B cell (primary cell): ENCODE data around the gene AQP11. TPM values are rescaled to one million over a fixed set of nuclear protein-coding genes. Genes with fewer than 3 reads are reported as not detected.

Experiments
- ATAC-seq: fragments of 200-7000 bp; cut with Tn5 transposase; one replicate; pipeline ENCODE4 v1.10.0; 2021; ENCODE audit warnings: low read depth, mild to moderate bottlenecking, moderate number of reproducible peaks, moderate library complexity
- CTCF ChIA-PET: fragments of 350-600 bp; sonication (Branson Sonifier 250); formaldehyde crosslinking; loops from one replicate; lab custom pipeline; 2021; ENCODE audit warnings: antibody characterized with exemption, inconsistent platforms; lab: Charles Lee
- POLR2A ChIA-PET: fragments of 350-600 bp; sonication (Branson Sonifier 250); formaldehyde crosslinking; loops from one replicate; lab custom pipeline; 2021; ENCODE audit warnings: antibody characterized with exemption; lab: Charles Lee
- DNase-seq: peaks from one replicate; pipeline ENCODE4 v3.0.0; 2013
- H2AFZ ChIP-seq: 2 replicates; pipeline ENCODE4 v1.6.1; 2012; ENCODE audit warnings: mild to moderate bottlenecking, low read depth, low read length; ENCODE audit not compliant: insufficient read depth, poor library complexity, severe bottlenecking
- H3K27ac ChIP-seq, 2 donors: 1 replicate in 1 of 2; 2 replicates in 1 of 2; pipeline ENCODE4 v1.5.1; 2012 to 2013; ENCODE audit warnings: low read length in 2 of 2, mild to moderate bottlenecking in 2 of 2, moderate library complexity in 1 of 2
- H3K27me3 ChIP-seq, 4 experiments: fragments of 200-600 bp in 1 of 4; sonication (generic) in 1 of 4; replicated peaks in 1 of 4; 1 replicate in 2 of 4; 2 replicates in 2 of 4; pipeline versions ENCODE4 v1.6.1 to v1.7.0; 2013 to 2016; ENCODE audit warnings: low read length in 3 of 4, mild to moderate bottlenecking in 2 of 4, mixed read lengths in 1 of 4, moderate library complexity in 1 of 4; ENCODE audit not compliant: insufficient read depth in 4 of 4, control insufficient read depth in 3 of 4; ENCODE audit errors: control extremely low read depth in 1 of 4
- H3K36me3 ChIP-seq, 2 experiments: replicated peaks in 1 of 2; 1 replicate in 1 of 2; 2 replicates in 1 of 2; pipeline versions ENCODE4 v1.6.1 to v1.7.1; 2013; ENCODE audit warnings: low read length in 1 of 2; ENCODE audit not compliant: insufficient read depth in 2 of 2, control insufficient read depth in 1 of 2; ENCODE audit errors: control extremely low read depth in 1 of 2, extremely low read depth in 1 of 2
- H3K4me1 ChIP-seq, 2 donors: fragments of 200-600 bp in 1 of 2; sonication (generic) in 1 of 2; 1 replicate in 1 of 2; 2 replicates in 1 of 2; pipeline versions ENCODE4 v1.5.1 to v1.6.1; 2013 to 2017; ENCODE audit warnings: low read length in 2 of 2; ENCODE audit not compliant: control insufficient read depth in 2 of 2, insufficient read depth in 2 of 2
- H3K4me2 ChIP-seq: replicated peaks from 2 replicates; pipeline ENCODE3; 2012; ENCODE audit warnings: mild to moderate bottlenecking, low read depth, low read length; ENCODE audit not compliant: poor library complexity, severe bottlenecking
- H3K4me3 ChIP-seq, 5 experiments: fragments of 200-600 bp in 1 of 5; sonication (generic) in 1 of 5; 1 replicate in 3 of 5; 2 replicates in 2 of 5; pipeline versions ENCODE4 v1.5.1 to v1.7.0; 2011 to 2016; ENCODE audit warnings: low read length in 4 of 5, mild to moderate bottlenecking in 4 of 5, low read depth in 2 of 5, control low read depth in 1 of 5, moderate library complexity in 1 of 5; ENCODE audit not compliant: insufficient read depth in 1 of 5; ENCODE audit errors: control extremely low read depth in 1 of 5, extremely low read depth in 1 of 5
- H3K79me2 ChIP-seq: fragments of 200-600 bp; sonication (generic); one replicate; pipeline ENCODE4 v1.6.0; 2016; ENCODE audit warnings: low read length; ENCODE audit not compliant: control insufficient read depth, insufficient read depth
- H3K9ac ChIP-seq: fragments of 200-600 bp; sonication (generic); 2 replicates; pipeline ENCODE4 v1.6.1; 2017; ENCODE audit warnings: mild to moderate bottlenecking, low read length, moderate library complexity
- H3K9me3 ChIP-seq, 3 donors: one replicate each; pipeline versions ENCODE4 v1.6.1 to v1.7.1; 2013; ENCODE audit warnings: low read length in 2 of 3; ENCODE audit not compliant: control insufficient read depth in 2 of 3, insufficient read depth in 1 of 3; ENCODE audit errors: control extremely low read depth in 1 of 3
- H4K20me1 ChIP-seq: 2 replicates; pipeline ENCODE4 v1.6.0; 2012; ENCODE audit warnings: mild to moderate bottlenecking, low read length; ENCODE audit not compliant: insufficient read depth, control insufficient read depth, poor library complexity, severe bottlenecking
- H3K27ac Mint-ChIP-seq: one replicate; pipeline ENCODE4 v1.8.0; 2021; ENCODE audit warnings: mixed read lengths
- H3K27me3 Mint-ChIP-seq: one replicate; pipeline ENCODE4 v1.8.0; 2021; ENCODE audit warnings: mixed read lengths
- H3K4me1 Mint-ChIP-seq: one replicate; pipeline ENCODE4 v1.8.0; 2021; ENCODE audit warnings: mixed read lengths
- H3K4me3 Mint-ChIP-seq: one replicate; pipeline ENCODE4 v1.8.0; 2021; ENCODE audit warnings: mixed read lengths
- H3K9me3 Mint-ChIP-seq: one replicate; pipeline ENCODE4 v1.8.0; 2022; ENCODE audit warnings: mixed read lengths; ENCODE audit not compliant: insufficient read depth
- EZH2 ChIP-seq: IDR thresholded peaks from 2 replicates; pipeline ENCODE4 v1.6.1; 2012; ENCODE audit warnings: borderline replicate concordance, low read depth, mild to moderate bottlenecking, moderate library complexity, low read length; ENCODE audit not compliant: insufficient read depth, poor library complexity, severe bottlenecking
- WGBS: methylation state at CpG from one replicate; pipeline ENCODE4 v1.1.5; 2013; ENCODE audit warnings: missing lambda C conversion rate; ENCODE audit not compliant: insufficient coverage; 5-methylcytosine and 5-hydroxymethylcytosine counted together
- intact Hi-C: fragments of 100-400 bp; cut with micrococcal nuclease; formaldehyde crosslinking; loops from one replicate; pipeline ENCODE4 v1.10.0; 2022
- polyA plus RNA-seq: library from polyadenylated mRNA; depleted of rRNA; stranded (reverse); fragments of >200 nt; gene quantifications from 2 replicates; pipeline ENCODE4 v1.2.3, GENCODE V29; 2012
- total RNA-seq, 2 donors: library from RNA; stranded (reverse); fragments of 120-200 nt in 1 of 2; gene quantifications; 1 replicate in 1 of 2; 2 replicates in 1 of 2; pipeline versions ENCODE4 v1.2.3 to v1.2.4, GENCODE V29; 2013 to 2022
- TF ChIP-seq, protein P1 (sequence below): fragments of 200-600 bp; IDR thresholded peaks from one replicate; pipeline ENCODE4 v1.8.0; 2022; ENCODE audit warnings: antibody characterized with exemption, mild to moderate bottlenecking

Gene AQP11
- total and polyA plus RNA-seq, 2 donors (not counting 1 experiment from before 2014, with no cell fraction given) = 0.19 to 0.47 TPM

DNA sequence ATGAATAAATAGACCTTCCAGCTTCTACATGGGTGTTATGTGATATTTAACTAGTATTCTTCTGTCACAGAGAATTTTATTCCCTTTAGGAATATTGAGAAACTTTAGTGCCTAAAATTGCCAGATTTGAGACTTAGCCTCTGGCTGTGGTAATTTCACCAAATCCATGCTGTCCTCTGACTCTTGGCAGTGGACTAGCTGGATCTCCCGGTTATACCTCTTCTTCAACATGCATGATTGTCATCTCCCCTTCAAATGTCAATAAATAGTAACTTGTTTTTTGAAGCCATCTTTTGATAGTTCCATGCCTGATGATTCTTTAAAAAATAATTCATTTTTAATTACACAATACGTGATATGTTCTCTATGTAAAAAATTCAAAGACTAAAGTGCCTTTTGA lies 8.4 kb downstream of the AQP11 start:
- Histone ChIP-seq H3K4me2 (no peak overlapping the region), H3K36me3 (peaks cover 0 to 2% of the 10 kb centered on the region in 2 experiments), H2AFZ (no peak overlapping the region), H3K79me2 (no peaks in the 10 kb centered on the region), H3K9me3 (no peaks in the 10 kb centered on the region), H3K9ac (no peak overlapping the region), H3K4me3 (no peak overlapping the region), H4K20me1 (no peaks in the 10 kb centered on the region), H3K4me1 (no peaks in the 10 kb centered on the region), H3K27me3 (no peaks in the 10 kb centered on the region), H3K27ac (no peak overlapping the region)
- Mint-ChIP-seq H3K27me3 (no peaks in the 10 kb centered on the region), H3K9me3 (no peaks in the 10 kb centered on the region), H3K4me3 (no peak overlapping the region), H3K27ac (no peak overlapping the region), H3K4me1 (no peaks in the 10 kb centered on the region)
- CTCF ChIA-PET = interaction anchor here (0.7 kb wide), 1 partner anchor 21 kb away, joined by 3 read pairs; no protein-coding TSS in a partner anchor
- ATAC-seq = no peak
- no peak for DNase-seq
- WGBS = no CpG with 5 or more reads among the region's 2 CpGs
- POLR2A ChIA-PET = no interaction called here
- intact Hi-C loops = no loop called here
- TF ChIP-seq, protein P1, sequence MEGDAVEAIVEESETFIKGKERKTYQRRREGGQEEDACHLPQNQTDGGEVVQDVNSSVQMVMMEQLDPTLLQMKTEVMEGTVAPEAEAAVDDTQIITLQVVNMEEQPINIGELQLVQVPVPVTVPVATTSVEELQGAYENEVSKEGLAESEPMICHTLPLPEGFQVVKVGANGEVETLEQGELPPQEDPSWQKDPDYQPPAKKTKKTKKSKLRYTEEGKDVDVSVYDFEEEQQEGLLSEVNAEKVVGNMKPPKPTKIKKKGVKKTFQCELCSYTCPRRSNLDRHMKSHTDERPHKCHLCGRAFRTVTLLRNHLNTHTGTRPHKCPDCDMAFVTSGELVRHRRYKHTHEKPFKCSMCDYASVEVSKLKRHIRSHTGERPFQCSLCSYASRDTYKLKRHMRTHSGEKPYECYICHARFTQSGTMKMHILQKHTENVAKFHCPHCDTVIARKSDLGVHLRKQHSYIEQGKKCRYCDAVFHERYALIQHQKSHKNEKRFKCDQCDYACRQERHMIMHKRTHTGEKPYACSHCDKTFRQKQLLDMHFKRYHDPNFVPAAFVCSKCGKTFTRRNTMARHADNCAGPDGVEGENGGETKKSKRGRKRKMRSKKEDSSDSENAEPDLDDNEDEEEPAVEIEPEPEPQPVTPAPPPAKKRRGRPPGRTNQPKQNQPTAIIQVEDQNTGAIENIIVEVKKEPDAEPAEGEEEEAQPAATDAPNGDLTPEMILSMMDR = no peak
- no peak for TF ChIP-seq EZH2

DNA sequence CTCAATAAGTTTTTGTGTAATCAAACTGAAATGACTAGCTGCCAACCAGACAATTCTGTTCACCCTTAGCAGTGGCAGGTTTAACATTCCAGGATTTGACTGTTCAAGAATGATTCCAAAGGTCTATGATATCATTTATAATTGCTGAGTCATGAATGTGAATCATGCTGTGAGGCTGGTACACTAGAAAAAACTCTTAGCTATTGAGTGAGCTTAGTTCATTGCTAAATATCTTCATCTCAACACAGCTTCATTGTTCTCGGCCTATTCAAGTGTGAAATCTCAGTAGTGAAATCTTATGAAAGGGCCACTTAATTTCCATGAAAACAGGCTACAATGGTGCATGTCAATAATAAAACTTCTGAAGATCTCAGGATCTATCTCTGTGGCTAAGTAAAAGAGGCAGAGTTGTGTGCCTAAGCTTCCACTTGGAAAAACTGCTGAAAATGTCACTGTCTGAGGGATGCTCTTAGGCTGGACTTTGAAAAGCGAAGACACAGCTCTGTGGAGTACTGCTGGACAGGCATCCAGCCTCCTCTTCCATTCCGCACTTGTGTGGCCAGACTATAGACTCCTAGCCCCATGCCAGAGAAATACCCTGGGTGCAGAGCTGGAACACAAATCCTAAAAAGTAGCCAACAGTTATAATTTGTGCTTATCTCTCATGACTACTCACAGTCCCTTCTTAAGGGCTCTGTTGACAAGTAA lies 12.8 kb downstream of the AQP11 start:
- TF ChIP-seq, protein P1 = no peak
- TF ChIP-seq EZH2 = no peak
- ATAC-seq (no peak), DNase-seq (no peak)
- Mint-ChIP-seq H3K9me3 (no peaks in the 10 kb centered on the region), H3K4me3 (no peak overlapping the region), H3K27me3 (no peaks in the 10 kb centered on the region), H3K27ac (no peak overlapping the region), H3K4me1 (no peaks in the 10 kb centered on the region)
- H3K4me1 ChIP-seq = no peaks in the 10 kb centered on the region
- CTCF ChIA-PET = interaction anchor here (1.2 kb wide), 1 partner anchor 17 kb away, joined by 4 read pairs; no protein-coding TSS in a partner anchor
- H4K20me1 ChIP-seq = no peaks in the 10 kb centered on the region
- intact Hi-C loops = no loop called here
- 100% methylated on average over 2 of the region's 3 CpGs for WGBS
- peaks cover 0 to 2% of the 10 kb centered on the region in 2 experiments for H3K36me3 ChIP-seq
- no peak overlapping the region for H2AFZ ChIP-seq
- H3K27ac ChIP-seq = no peak overlapping the region
- H3K9me3 ChIP-seq = no peaks in the 10 kb centered on the region
- POLR2A ChIA-PET = no interaction called here
- no peak overlapping the region for H3K4me2 ChIP-seq
- H3K4me3 ChIP-seq = no peak overlapping the region
- H3K9ac ChIP-seq = no peak overlapping the region
- H3K79me2 ChIP-seq = no peaks in the 10 kb centered on the region
- no peaks in the 10 kb centered on the region for H3K27me3 ChIP-seq
